Gastroesophageal sphincter (tissue), 4 donors: ENCODE results near the gene RHOH. TPM values are rescaled to one million over a fixed set of nuclear protein-coding genes. Genes with fewer than 3 reads are reported as not detected.

Experiments
- ATAC-seq: fragments of 150-250 bp; one replicate; pipeline ENCODE4 v1.9.1; 2016; ENCODE audit warnings: mild to moderate bottlenecking, moderate library complexity
- H3K27ac ChIP-seq, 4 donors: fragments of 200-600 bp; sonication (generic) in 3 of 4; 1 replicate in 3 of 4; 2 replicates in 1 of 4; pipeline ENCODE4 v1.5.1; 2016 to 2019
- H3K27me3 ChIP-seq: fragments of 200-600 bp; sonication (generic); one replicate; pipeline ENCODE4 v1.5.1; 2019
- H3K36me3 ChIP-seq, 2 donors: fragments of 200-600 bp; sonication (generic); one replicate each; pipeline ENCODE4 v1.5.1; 2019; ENCODE audit warnings: control low read depth in 1 of 2
- H3K4me1 ChIP-seq, 3 donors: fragments of 200-600 bp; sonication (generic); 1 replicate in 2 of 3; 2 replicates in 1 of 3; pipeline ENCODE4 v1.5.1; 2016 to 2019; ENCODE audit warnings: control low read depth in 2 of 3
- H3K4me3 ChIP-seq, 2 donors: fragments of 200-600 bp; sonication (generic); one replicate each; pipeline ENCODE4 v1.5.1; 2019; ENCODE audit warnings: mild to moderate bottlenecking in 1 of 2, moderate library complexity in 1 of 2
- H3K9me3 ChIP-seq, 3 donors: fragments of 200-600 bp; sonication (generic); one replicate each; pipeline ENCODE4 v1.5.1; 2017 to 2019; ENCODE audit warnings: control low read depth in 2 of 3
- CTCF ChIP-seq, 4 experiments: fragments of 200-600 bp in 2 of 4; fragments of 450-650 bp in 2 of 4; sonication (generic) in 1 of 4; IDR thresholded peaks; one replicate each; pipeline ENCODE4 v1.5.1; 2017 to 2019; ENCODE audit warnings: antibody characterized with exemption in 4 of 4, mild to moderate bottlenecking in 2 of 4, moderate library complexity in 2 of 4
- EP300 ChIP-seq: sonication (generic); formaldehyde crosslinking; IDR thresholded peaks from one replicate; pipeline ENCODE4 v1.6.1; 2017; ENCODE audit warnings: antibody characterized with exemption, mild to moderate bottlenecking
- POLR2A ChIP-seq, 2 donors: fragments of 450-650 bp; IDR thresholded peaks; one replicate each; pipeline ENCODE4 v1.6.1; 2017; ENCODE audit warnings: antibody characterized with exemption in 2 of 2, mild to moderate bottlenecking in 2 of 2, moderate library complexity in 1 of 2
- POLR2AphosphoS5 ChIP-seq: sonication (generic); formaldehyde crosslinking; IDR thresholded peaks from one replicate; pipeline ENCODE4 v1.6.1; 2017; ENCODE audit warnings: antibody characterized with exemption
- WGBS, 2 donors: methylation state at CpG; one replicate each; pipeline ENCODE4 v1.1.5; 2018; ENCODE audit warnings: low coverage in 1 of 2; 5-methylcytosine and 5-hydroxymethylcytosine counted together
- total RNA-seq, 4 donors: library from RNA; depleted of rRNA; stranded (reverse); fragments of >200 nt; gene quantifications; one replicate each; pipeline ENCODE4 v1.1.0, GENCODE V29; 2016

Gene RHOH
- total RNA-seq, 4 donors from 2014 or later, result 0.42 to 4.4 (median 1.0) TPM

GRCh38 chr4:40211224-40212185 lies 14.7 kb downstream of the RHOH start:
- H3K27me3 ChIP-seq, result no peaks in the 10 kb centered on the region
- ATAC-seq, result no peak
- H3K36me3 ChIP-seq, result no peaks in the 10 kb centered on the region
- H3K9me3 ChIP-seq, result no peaks in the 10 kb centered on the region
- no peak for TF ChIP-seq POLR2AphosphoS5
- no peak for TF ChIP-seq EP300
- no peak for TF ChIP-seq CTCF (IDR thresholded peaks at IDR 0.05)
- no peak for TF ChIP-seq POLR2A (IDR thresholded peaks at IDR 0.05)
- H3K4me3 ChIP-seq, result no peak overlapping the region
- H3K4me1 ChIP-seq, result no peaks in the 10 kb centered on the region
- 73 to 87% methylated on average over 10 to 11 of the region's 13 CpGs for WGBS, 2 donors
- no peak overlapping the region for H3K27ac ChIP-seq

- no peak for ATAC-seq
- H3K4me1 ChIP-seq, result no peaks in the 10 kb centered on the region
- H3K36me3 ChIP-seq, result no peaks in the 10 kb centered on the region
- TF ChIP-seq POLR2A (IDR thresholded peaks at IDR 0.05), result no peak
- no peak for TF ChIP-seq POLR2AphosphoS5
- no peak for TF ChIP-seq EP300
- no peak for TF ChIP-seq CTCF (IDR thresholded peaks at IDR 0.05)
- H3K27ac ChIP-seq, result no peak overlapping the region
- H3K27me3 ChIP-seq, result no peaks in the 10 kb centered on the region
- no peak overlapping the region for H3K4me3 ChIP-seq
- no peaks in the 10 kb centered on the region for H3K9me3 ChIP-seq
- whole genome bisulfite sequencing, 2 donors, result 37 to 50% methylated on average over 2 to 6 of the region's 6 CpGs
Measured at GRCh38 chr4:40212674-40213527, 16.1 kb downstream of the RHOH start.

- no peaks in the 10 kb centered on the region for H3K36me3 ChIP-seq
- ATAC-seq, result no peak
- H3K4me3 ChIP-seq, result no peak overlapping the region
- WGBS, 2 donors, result 94 to 95% methylated on average over 7 of the region's 7 CpGs
- H3K4me1 ChIP-seq, result no peaks in the 10 kb centered on the region
- no peaks in the 10 kb centered on the region for H3K27me3 ChIP-seq
- TF ChIP-seq POLR2AphosphoS5 (no peak), POLR2A (IDR thresholded peaks at IDR 0.05) (no peak), EP300 (no peak), CTCF (IDR thresholded peaks at IDR 0.05) (no peak)
- H3K27ac ChIP-seq, result no peak overlapping the region
- no peaks in the 10 kb centered on the region for H3K9me3 ChIP-seq
Measured at GRCh38 chr4:40214038-40214437, 17.2 kb downstream of the RHOH start.

DNA sequence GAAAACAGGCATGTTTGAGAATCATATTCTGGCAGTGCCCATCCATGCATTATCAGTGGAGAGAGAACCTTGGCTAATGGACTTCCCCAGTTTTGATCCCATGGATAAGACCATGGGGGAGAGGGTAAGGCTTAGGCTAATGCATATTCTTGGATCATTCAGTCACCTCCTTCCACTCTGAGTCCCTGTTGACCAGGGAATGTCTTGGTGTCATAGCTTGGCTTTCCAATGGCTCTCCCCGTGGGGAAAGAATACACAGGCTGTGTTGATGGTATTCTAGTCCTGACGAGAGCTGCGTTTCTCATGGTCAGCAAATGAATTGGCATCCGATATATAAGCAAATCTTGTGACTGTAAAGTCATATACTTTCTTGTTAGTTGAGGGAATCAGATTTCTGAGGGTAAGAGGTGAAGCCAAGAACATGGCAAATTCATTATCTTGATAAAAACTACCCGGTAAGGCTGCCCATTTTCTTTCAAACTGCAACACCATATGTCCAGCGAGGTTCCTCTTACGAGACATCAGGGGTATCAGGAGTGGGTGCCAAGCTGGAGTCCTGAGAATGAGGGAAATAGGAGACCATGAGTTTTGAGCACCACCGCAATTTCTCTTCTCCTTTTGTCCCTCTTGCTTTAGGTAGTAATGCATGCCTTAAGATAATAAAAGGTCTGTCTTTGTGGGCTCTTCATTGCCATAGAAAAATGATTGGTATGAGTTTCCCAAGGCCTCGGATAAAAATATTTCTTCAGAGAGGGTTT lies 18.0 kb downstream of the RHOH start:
- Histone ChIP-seq H3K36me3 (no peaks in the 10 kb centered on the region), H3K27me3 (no peaks in the 10 kb centered on the region), H3K27ac (no peak overlapping the region), H3K9me3 (no peaks in the 10 kb centered on the region), H3K4me3 (no peak overlapping the region), H3K4me1 (no peaks in the 10 kb centered on the region)
- 81 to 86% methylated on average over 5 to 8 of the region's 9 CpGs for WGBS, 2 donors
- ATAC-seq, result no peak
- TF ChIP-seq EP300, result no peak
- no peak for TF ChIP-seq POLR2A (IDR thresholded peaks at IDR 0.05)
- no peak for TF ChIP-seq CTCF (IDR thresholded peaks at IDR 0.05)
- no peak for TF ChIP-seq POLR2AphosphoS5
